HepG2 (cell line): ENCODE results near the gene GLB1L. TPM values are rescaled to one million over a fixed set of nuclear protein-coding genes. Genes with fewer than 3 reads are reported as not detected.

Experiments
- ARID2 ChIP-seq: sonication (generic); formaldehyde crosslinking; IDR thresholded peaks from 2 replicates; pipeline ENCODE4 v1.8.1; 2022; ENCODE audit warnings: mild to moderate bottlenecking, missing genetic modification reagents, borderline replicate concordance
- ATF5 ChIP-seq: sonication (generic); formaldehyde crosslinking; IDR thresholded peaks from 2 replicates; pipeline ENCODE4 v1.4.0; 2020; ENCODE audit warnings: mild to moderate bottlenecking, low read depth, missing genetic modification reagents
- ATM ChIP-seq: fragments of 450-650 bp; IDR thresholded peaks from 2 replicates; pipeline ENCODE4 v1.7.1; 2017; ENCODE audit warnings: mild to moderate bottlenecking, borderline replicate concordance
- CHCHD3 ChIP-seq: sonication (generic); formaldehyde crosslinking; IDR thresholded peaks from 2 replicates; pipeline ENCODE4 v1.8.0; 2022; ENCODE audit warnings: mild to moderate bottlenecking, missing genetic modification reagents, moderate library complexity
- FOXA1 ChIP-seq, 2 experiments: fragments of 450-650 bp in 1 of 2; sonication (generic) in 1 of 2; formaldehyde crosslinking in 1 of 2; IDR thresholded peaks; 2 replicates each; pipeline versions ENCODE4 v1.4.0 to v1.6.1; 2016 to 2020; ENCODE audit warnings: missing genetic modification reagents in 1 of 2
- GFI1 ChIP-seq: sonication (generic); formaldehyde crosslinking; IDR thresholded peaks from 2 replicates; pipeline ENCODE4 v1.5.0; 2020; ENCODE audit warnings: missing genetic modification reagents, mild to moderate bottlenecking, borderline replicate concordance
- HNRNPK ChIP-seq: fragments of 200-400 bp; formaldehyde crosslinking; IDR thresholded peaks from 2 replicates; pipeline ENCODE4 v1.6.1; 2018; ENCODE audit warnings: low read length, low read depth, moderate library complexity, mild to moderate bottlenecking; ENCODE audit not compliant: poor library complexity, severe bottlenecking
- KLF11 ChIP-seq: IDR thresholded peaks from 2 replicates; pipeline ENCODE4 v1.6.1; 2016; ENCODE audit warnings: missing compliant biosample characterization
- MBNL3 ChIP-seq: fragments of 250-450 bp; sonication (Bioruptor Pico); conservative IDR thresholded peaks from 2 replicates; pipeline ENCODE4 v1.8.0; 2022; ENCODE audit warnings: mild to moderate bottlenecking, inconsistent platforms
- MIER3 ChIP-seq: IDR thresholded peaks from 2 replicates; pipeline ENCODE4 v1.6.1; 2016; ENCODE audit warnings: missing compliant biosample characterization, borderline replicate concordance
- MXI1 ChIP-seq: IDR thresholded peaks from 3 replicates; pipeline ENCODE4 v1.6.1; 2012; ENCODE audit warnings: low read depth, low read length, inconsistent platforms, borderline replicate concordance
- MYC ChIP-seq: sonication (generic); formaldehyde crosslinking; IDR thresholded peaks from 2 replicates; pipeline ENCODE4 v1.9.0; 2021; ENCODE audit warnings: missing genetic modification reagents, borderline replicate concordance
- RBAK ChIP-seq: sonication (generic); formaldehyde crosslinking; IDR thresholded peaks from 2 replicates; pipeline ENCODE4 v1.5.1; 2020; ENCODE audit warnings: mild to moderate bottlenecking, missing genetic modification reagents
- RBM22 ChIP-seq: fragments of 200-400 bp; formaldehyde crosslinking; optimal IDR thresholded peaks from 2 replicates; pipeline ENCODE3; 2017; ENCODE audit warnings: mild to moderate bottlenecking, low read length, moderate library complexity
- SAFB2 ChIP-seq: sonication (generic); formaldehyde crosslinking; IDR thresholded peaks from 2 replicates; pipeline ENCODE4 v1.5.1; 2020; ENCODE audit warnings: missing genetic modification reagents, low read depth, mild to moderate bottlenecking, borderline replicate concordance
- TCF7L2 ChIP-seq: IDR thresholded peaks from 2 replicates; pipeline ENCODE4 v1.6.1; 2011; ENCODE audit warnings: mild to moderate bottlenecking, low read depth, low read length, moderate library complexity
- U2AF2 ChIP-seq: fragments of 200-400 bp; formaldehyde crosslinking; IDR thresholded peaks from 2 replicates; pipeline ENCODE4 v1.6.1; 2017; ENCODE audit warnings: low read depth, mild to moderate bottlenecking, low read length
- ZBTB1 ChIP-seq: sonication (generic); formaldehyde crosslinking; IDR thresholded peaks from 2 replicates; pipeline ENCODE4 v1.4.0; 2020; ENCODE audit warnings: missing genetic modification reagents, borderline replicate concordance
- ZGPAT ChIP-seq: IDR thresholded peaks from 2 replicates; pipeline ENCODE4 v1.6.1; 2016; ENCODE audit warnings: mild to moderate bottlenecking
- ZNF274 ChIP-seq: sonication (generic); formaldehyde crosslinking; IDR thresholded peaks from 2 replicates; pipeline ENCODE4 v1.5.1; 2020; ENCODE audit warnings: mild to moderate bottlenecking, missing genetic modification reagents
- ZNF276 ChIP-seq: sonication (generic); formaldehyde crosslinking; IDR thresholded peaks from 2 replicates; pipeline ENCODE4 v1.4.0; 2020; ENCODE audit warnings: mild to moderate bottlenecking, low read depth, missing genetic modification reagents
- ZNF782 ChIP-seq: sonication (generic); formaldehyde crosslinking; IDR thresholded peaks from 2 replicates; pipeline ENCODE4 v1.4.0; 2020; ENCODE audit warnings: missing genetic modification reagents, mild to moderate bottlenecking, borderline replicate concordance
- ZNF790 ChIP-seq: sonication (generic); formaldehyde crosslinking; IDR thresholded peaks from 2 replicates; pipeline ENCODE4 v1.8.0; 2022; ENCODE audit warnings: missing genetic modification reagents, mild to moderate bottlenecking, borderline replicate concordance
- ZNF883 ChIP-seq: sonication (generic); formaldehyde crosslinking; IDR thresholded peaks from 2 replicates; pipeline ENCODE4 v1.5.1; 2020; ENCODE audit warnings: mild to moderate bottlenecking, missing genetic modification reagents; ENCODE audit errors: not compliant biosample characterization
- ZNF891 ChIP-seq: sonication (generic); formaldehyde crosslinking; IDR thresholded peaks from 2 replicates; pipeline ENCODE4 v1.5.0; 2020; ENCODE audit warnings: mild to moderate bottlenecking, missing genetic modification reagents
- polyA plus RNA-seq, 8 experiments: library from polyadenylated mRNA; depleted of rRNA in 3 of 8; stranded (reverse) in 7 of 8; unstranded in 1 of 8; fragments of >200 nt; fragmentation: Illumina TruSeq in 4 of 8; extraction: Trizol in 4 of 8; gene quantifications; 2 replicates each; pipeline versions ENCODE4 v1.2.1 to v1.2.3, GENCODE V29; 2011 to 2016; ENCODE audit warnings: low read depth in 4 of 8, missing spikeins in 1 of 8, mixed read lengths in 1 of 8; ENCODE audit not compliant: insufficient read depth in 1 of 8
- total RNA-seq, 5 experiments: library from RNA; depleted of rRNA; stranded (reverse); fragments of >200 nt; fragmentation: Illumina TruSeq; extraction: Trizol; gene quantifications; 2 replicates each; pipeline ENCODE4 v1.2.3, GENCODE V29; 2016; ENCODE audit warnings: low read depth in 1 of 5
- TF ChIP-seq, protein P1 (sequence below): sonication (generic); formaldehyde crosslinking; IDR thresholded peaks from 2 replicates; pipeline ENCODE4 v1.4.0; 2020; ENCODE audit warnings: missing genetic modification reagents

The GLB1L gene
- total and polyA plus RNA-seq, 2 of the 13 experiments (the other 11 are each of a cell fraction or from before 2014, with no cell fraction given): 6.8 to 7.3 TPM

DNA sequence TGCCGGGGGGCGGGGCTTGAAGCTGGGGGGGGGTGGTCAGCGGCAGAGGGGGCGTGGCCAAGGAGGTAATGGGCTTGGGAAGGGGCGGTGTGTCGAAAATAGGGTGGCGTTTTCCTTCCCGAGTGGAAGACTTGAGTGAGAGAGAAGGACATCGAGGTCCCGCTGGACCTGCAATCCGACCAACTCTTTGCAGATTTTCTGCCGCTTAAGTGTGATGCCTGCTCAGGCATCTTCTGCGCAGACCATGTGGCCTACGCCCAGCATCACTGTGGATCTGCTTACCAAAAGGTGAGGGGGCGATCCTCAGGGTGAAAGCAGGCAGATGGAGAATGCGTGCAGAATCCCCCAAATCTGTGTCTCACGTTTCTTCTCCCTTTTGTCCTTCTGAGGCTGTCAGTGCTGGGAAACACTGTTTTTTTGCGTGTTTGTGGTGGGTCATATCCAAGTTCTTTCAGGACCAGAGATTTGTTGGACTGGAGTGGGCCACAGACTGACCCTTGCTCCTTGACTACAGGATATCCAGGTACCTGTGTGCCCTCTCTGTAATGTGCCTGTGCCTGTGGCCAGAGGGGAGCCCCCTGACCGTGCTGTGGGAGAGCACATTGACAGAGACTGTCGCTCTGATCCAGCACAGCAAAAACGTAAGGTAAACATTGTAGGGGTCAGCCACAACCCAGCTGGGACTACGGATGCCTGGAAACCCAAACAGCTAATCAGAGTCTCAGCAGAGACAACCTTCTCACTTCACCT lies 37.9 kb downstream of the GLB1L start (continued):
- peak; percentile 84; the same call in 1 of the 2 replicates for TF ChIP-seq ATF5 (CRISPR knock-in tag)
- TF ChIP-seq RBAK: no peak
- no peak for TF ChIP-seq SAFB2
- TF ChIP-seq ARID2 (CRISPR knock-in tag): no peak
- peak; percentile 65; the same call in 1 of the 2 replicates for TF ChIP-seq KLF11 (CRISPR knock-in tag)
- TF ChIP-seq HNRNPK: no peak
- TF ChIP-seq, protein P1, sequence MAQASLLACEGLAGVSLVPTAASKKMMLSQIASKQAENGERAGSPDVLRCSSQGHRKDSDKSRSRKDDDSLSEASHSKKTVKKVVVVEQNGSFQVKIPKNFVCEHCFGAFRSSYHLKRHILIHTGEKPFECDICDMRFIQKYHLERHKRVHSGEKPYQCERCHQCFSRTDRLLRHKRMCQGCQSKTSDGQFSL (CRISPR knock-in tag): peak; percentile 84; the same call in 1 of the 2 replicates
- 0 out of 2 replicates have a peak, but pooled peaks have one; percentile 62 for TF ChIP-seq ZNF782 (CRISPR knock-in tag)
- no peak for TF ChIP-seq ATM
- TF ChIP-seq U2AF2: no peak; the same call in 1 of the 2 replicates
- TF ChIP-seq ZBTB1 (CRISPR knock-in tag): 0 out of 2 replicates have a peak, but pooled peaks have one; percentile 74
- no peak for TF ChIP-seq CHCHD3
- peak; percentile 56 for TF ChIP-seq MYC
- no peak; the same call in 1 of the 2 replicates for TF ChIP-seq MIER3
- no peak for TF ChIP-seq FOXA1 (IDR thresholded peaks at IDR 0.05)
- peak; percentile 75 for TF ChIP-seq FOXA1 (CRISPR knock-in tag; IDR thresholded peaks at IDR 0.05)
- TF ChIP-seq ZNF276 (CRISPR knock-in tag): 0 out of 2 replicates have a peak, but pooled peaks have one; percentile 39
- peak; percentile 12 for TF ChIP-seq RBM22
- peak; percentile 11; the same call in 1 of the 3 replicates for TF ChIP-seq MXI1
- peak; percentile 25; the same call in 1 of the 2 replicates for TF ChIP-seq ZGPAT (CRISPR knock-in tag)
- TF ChIP-seq ZNF274 (CRISPR knock-in tag): peak; percentile 39; the same call in 1 of the 2 replicates
- no peak for TF ChIP-seq TCF7L2
- TF ChIP-seq GFI1 (CRISPR knock-in tag): no peak
- TF ChIP-seq ZNF891 (CRISPR knock-in tag): peak; percentile 70; the same call in 1 of the 2 replicates
- peak; percentile 16 for TF ChIP-seq ZNF883
- no peak for TF ChIP-seq ZNF790 (CRISPR knock-in tag)
- no peak for TF ChIP-seq MBNL3 (CRISPR knock-in tag)
